ENCODE data around the gene PACSIN2. TPM values are rescaled to one million over a fixed set of nuclear protein-coding genes. Genes with fewer than 3 reads are reported as not detected.

The PACSIN2 gene
- total and polyA plus RNA-seq, 2 experiments from 2014 or later, result 36.0 to 43.7 TPM

GRCh38 chr22:42991010-42991651, 23.8 kb downstream of the PACSIN2 start:
- peaks cover 73% of the 10 kb centered on the region for H3K4me1 ChIP-seq (ENCODE audit: insufficient read depth)
- WGBS, 2 experiments (ENCODE audit: low coverage in 1 of 2, low lambda C conversion rate in 2 of 2, missing lambda C conversion rate in 2 of 2), result 76 to 77% methylated on average over 5 of the region's 5 CpGs
- TF ChIP-seq EZH2 (IDR thresholded peaks at IDR 0.05; ENCODE audit: insufficient read depth, poor library complexity, severe bottlenecking), result no peak
- TF ChIP-seq EZH2phosphoT487 (IDR thresholded peaks at IDR 0.05; ENCODE audit: insufficient read depth, low read depth), result no peak

GRCh38 chr22:42990131-42990838, 24.7 kb downstream of the PACSIN2 start:
- H3K4me2 ChIP-seq (ENCODE audit: unreplicated experiment), result peak overlapping the region; percentile 77
- no peak for TF ChIP-seq EZH2 (IDR thresholded peaks at IDR 0.05; ENCODE audit: insufficient read depth, poor library complexity, severe bottlenecking)
- peaks cover 91% of the 10 kb centered on the region for H3K79me2 ChIP-seq (ENCODE audit: insufficient read depth)
- peak overlapping the region; percentile 35 for H3K4me3 ChIP-seq
- peak overlapping the region; percentile 76 for H3K9ac ChIP-seq
- no peaks in the 10 kb centered on the region for H3K27me3 ChIP-seq (replicated peaks; ENCODE audit: insufficient read depth)
- H2AFZ ChIP-seq, result no peak overlapping the region
- in situ Hi-C loops (cut with MboI), result no loop called here
- H3K4me1 ChIP-seq (ENCODE audit: insufficient read depth), result peaks cover 65% of the 10 kb centered on the region
- peak overlapping the region; percentile 96 for H3K27ac ChIP-seq
- H3K9me3 ChIP-seq (ENCODE audit: low read depth), result no peaks in the 10 kb centered on the region
- peaks cover 63% of the 10 kb centered on the region for H3F3A ChIP-seq (ENCODE audit: insufficient read depth)
- no peaks in the 10 kb centered on the region for H3K9me2 ChIP-seq (ENCODE audit: insufficient read depth)
- H4K20me1 ChIP-seq (ENCODE audit: insufficient read depth), result no peaks in the 10 kb centered on the region
- DNase-seq, result peak; percentile 97
- no peaks in the 10 kb centered on the region for H3K36me3 ChIP-seq (ENCODE audit: low read depth)
- 2% methylated on average over 9 of the region's 9 CpGs for WGBS, 2 experiments (ENCODE audit: low coverage in 1 of 2, low lambda C conversion rate in 2 of 2, missing lambda C conversion rate in 2 of 2)

More at GRCh38 chr22:42991010-42991651, 23.8 kb downstream of the PACSIN2 start:
- Histone ChIP-seq H3F3A (ENCODE audit: insufficient read depth) (peaks cover 71% of the 10 kb centered on the region), H3K79me2 (ENCODE audit: insufficient read depth) (peaks cover 90% of the 10 kb centered on the region), H3K4me3 (peak overlapping the region; percentile 35), H3K9ac (peak overlapping the region; percentile 76), H3K36me3 (ENCODE audit: low read depth) (no peaks in the 10 kb centered on the region), H3K4me2 (ENCODE audit: unreplicated experiment) (peak overlapping the region; percentile 77), H2AFZ (no peak overlapping the region), H4K20me1 (ENCODE audit: insufficient read depth) (no peaks in the 10 kb centered on the region), H3K9me3 (ENCODE audit: low read depth) (no peaks in the 10 kb centered on the region), H3K9me2 (ENCODE audit: insufficient read depth) (no peaks in the 10 kb centered on the region), H3K27me3 (replicated peaks; ENCODE audit: insufficient read depth) (no peaks in the 10 kb centered on the region), H3K27ac (peak overlapping the region; percentile 96)
- in situ Hi-C loops (cut with MboI), result no loop called here
- peak; percentile 92 for DNase-seq

- DNase-seq, result no peak
- Histone ChIP-seq H3K9me2 (ENCODE audit: insufficient read depth) (no peaks in the 10 kb centered on the region), H3K4me2 (ENCODE audit: unreplicated experiment) (no peak overlapping the region), H3K27ac (no peak overlapping the region), H3K4me1 (ENCODE audit: insufficient read depth) (peaks cover 27% of the 10 kb centered on the region), H3K79me2 (ENCODE audit: insufficient read depth) (peaks cover 85% of the 10 kb centered on the region), H3K36me3 (ENCODE audit: low read depth) (no peaks in the 10 kb centered on the region), H3K9me3 (ENCODE audit: low read depth) (no peaks in the 10 kb centered on the region), H3K27me3 (replicated peaks; ENCODE audit: insufficient read depth) (no peaks in the 10 kb centered on the region), H3F3A (ENCODE audit: insufficient read depth) (peaks cover 25% of the 10 kb centered on the region), H3K9ac (no peak overlapping the region), H2AFZ (no peak overlapping the region), H3K4me3 (no peak overlapping the region), H4K20me1 (ENCODE audit: insufficient read depth) (no peaks in the 10 kb centered on the region)
- WGBS, 2 experiments (ENCODE audit: low coverage in 1 of 2, low lambda C conversion rate in 2 of 2, missing lambda C conversion rate in 2 of 2), result 93 to 96% methylated on average over 13 of the region's 13 CpGs
- in situ Hi-C loops (cut with MboI), result no loop called here
- TF ChIP-seq EZH2phosphoT487 (IDR thresholded peaks at IDR 0.05; ENCODE audit: insufficient read depth, low read depth) (no peak), EZH2 (IDR thresholded peaks at IDR 0.05; ENCODE audit: insufficient read depth, poor library complexity, severe bottlenecking) (no peak)
Observed at GRCh38 chr22:42986115-42986514, 28.8 kb downstream of the PACSIN2 start.

GRCh38 chr22:42985531-42985905, 29.4 kb downstream of the PACSIN2 start:
- Histone ChIP-seq H3K4me3 (no peak overlapping the region), H3K9me2 (ENCODE audit: insufficient read depth) (no peaks in the 10 kb centered on the region), H3F3A (ENCODE audit: insufficient read depth) (peaks cover 21% of the 10 kb centered on the region), H3K9me3 (ENCODE audit: low read depth) (no peaks in the 10 kb centered on the region), H4K20me1 (ENCODE audit: insufficient read depth) (no peaks in the 10 kb centered on the region), H2AFZ (no peak overlapping the region), H3K36me3 (ENCODE audit: low read depth) (no peaks in the 10 kb centered on the region), H3K4me2 (ENCODE audit: unreplicated experiment) (no peak overlapping the region), H3K4me1 (ENCODE audit: insufficient read depth) (peaks cover 21% of the 10 kb centered on the region), H3K9ac (no peak overlapping the region), H3K27me3 (replicated peaks; ENCODE audit: insufficient read depth) (no peaks in the 10 kb centered on the region), H3K27ac (no peak overlapping the region), H3K79me2 (ENCODE audit: insufficient read depth) (peaks cover 79% of the 10 kb centered on the region)
- no peak for DNase-seq
- in situ Hi-C loops (cut with MboI), result no loop called here
- 86 to 93% methylated on average over 3 of the region's 3 CpGs for WGBS, 2 experiments (ENCODE audit: low coverage in 1 of 2, low lambda C conversion rate in 2 of 2, missing lambda C conversion rate in 2 of 2)
- TF ChIP-seq EZH2 (IDR thresholded peaks at IDR 0.05; ENCODE audit: insufficient read depth, poor library complexity, severe bottlenecking) (no peak), EZH2phosphoT487 (IDR thresholded peaks at IDR 0.05; ENCODE audit: insufficient read depth, low read depth) (no peak)

Measured in GM23248 (cell line).